ENCODE measurements around the gene PRR23A.

- TF ChIP-seq, protein P1, sequence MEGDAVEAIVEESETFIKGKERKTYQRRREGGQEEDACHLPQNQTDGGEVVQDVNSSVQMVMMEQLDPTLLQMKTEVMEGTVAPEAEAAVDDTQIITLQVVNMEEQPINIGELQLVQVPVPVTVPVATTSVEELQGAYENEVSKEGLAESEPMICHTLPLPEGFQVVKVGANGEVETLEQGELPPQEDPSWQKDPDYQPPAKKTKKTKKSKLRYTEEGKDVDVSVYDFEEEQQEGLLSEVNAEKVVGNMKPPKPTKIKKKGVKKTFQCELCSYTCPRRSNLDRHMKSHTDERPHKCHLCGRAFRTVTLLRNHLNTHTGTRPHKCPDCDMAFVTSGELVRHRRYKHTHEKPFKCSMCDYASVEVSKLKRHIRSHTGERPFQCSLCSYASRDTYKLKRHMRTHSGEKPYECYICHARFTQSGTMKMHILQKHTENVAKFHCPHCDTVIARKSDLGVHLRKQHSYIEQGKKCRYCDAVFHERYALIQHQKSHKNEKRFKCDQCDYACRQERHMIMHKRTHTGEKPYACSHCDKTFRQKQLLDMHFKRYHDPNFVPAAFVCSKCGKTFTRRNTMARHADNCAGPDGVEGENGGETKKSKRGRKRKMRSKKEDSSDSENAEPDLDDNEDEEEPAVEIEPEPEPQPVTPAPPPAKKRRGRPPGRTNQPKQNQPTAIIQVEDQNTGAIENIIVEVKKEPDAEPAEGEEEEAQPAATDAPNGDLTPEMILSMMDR (IDR thresholded peaks at IDR 0.05; ENCODE audit: low read depth, low read length, missing input control): no peak
- TF ChIP-seq RXRA (IDR thresholded peaks at IDR 0.05) (no peak), GABPA (IDR thresholded peaks at IDR 0.05 in 1 of 2, conservative IDR thresholded peaks at IDR 0.05 in 1 of 2) (no peak), REST (IDR thresholded peaks at IDR 0.05) (no peak), TAF1 (conservative IDR thresholded peaks at IDR 0.05) (no peak), ZBTB33 (IDR thresholded peaks at IDR 0.05) (no peak)
- TF ChIP-seq, protein P2, sequence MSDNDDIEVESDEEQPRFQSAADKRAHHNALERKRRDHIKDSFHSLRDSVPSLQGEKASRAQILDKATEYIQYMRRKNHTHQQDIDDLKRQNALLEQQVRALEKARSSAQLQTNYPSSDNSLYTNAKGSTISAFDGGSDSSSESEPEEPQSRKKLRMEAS (IDR thresholded peaks at IDR 0.05): no peak
Measured at GRCh38 chr3:138987181-138987580, 18.9 kb downstream of the PRR23A start.

Data from liver (tissue), 3 donors.